Endothelial cell of umbilical vein (primary cell): Measurements from ENCODE around the gene HADHB. TPM values are rescaled to one million over a fixed set of nuclear protein-coding genes. Genes with fewer than 3 reads are reported as not detected.

Experiments used
- BruUV-seq: library from RNA; stranded (reverse); fragments of 400-500 nt; replicated peaks from 2 replicates; lab custom pipeline; 2021; lab: Mats Ljungman, UMichigan
- CTCF ChIA-PET: fragments of 300-600, 350-600 bp; sonication (Branson Sonifier 250); formaldehyde crosslinking; loops from one replicate; lab custom pipeline; 2021; ENCODE audit warnings: antibody characterized with exemption, inconsistent platforms; lab: Charles Lee
- POLR2A ChIA-PET: fragments of 300-600, 350-600 bp; sonication (Branson Sonifier 250); formaldehyde crosslinking; loops from one replicate; lab custom pipeline; 2021; ENCODE audit warnings: antibody characterized with exemption, inconsistent platforms; lab: Charles Lee
- DNase-seq: peaks from one replicate; pipeline ENCODE4 v3.0.0-alpha.2; 2011; ENCODE audit warnings: low read depth, low spot score
- FAIRE-seq: peaks from 2 replicates; lab custom pipeline; 2011; peaks lifted over from hg19 to GRCh38; lab: Jason Lieb, UNC
- H2AFZ ChIP-seq: 2 replicates; pipeline ENCODE4 v1.6.0; 2012; ENCODE audit warnings: low read depth, low read length, control low read depth, inconsistent platforms
- H3K27ac ChIP-seq: 2 replicates; pipeline ENCODE4 v1.5.1; 2011; ENCODE audit warnings: low read depth, mild to moderate bottlenecking, control low read depth, low read length, moderate library complexity; ENCODE audit not compliant: insufficient read depth
- H3K27me3 ChIP-seq, 2 experiments: 2 replicates each; pipeline versions ENCODE4 v1.6.0 to v1.6.1; 2011; ENCODE audit warnings: low read length in 2 of 2, mixed read lengths in 1 of 2; ENCODE audit not compliant: control insufficient read depth in 2 of 2, insufficient read depth in 2 of 2
- H3K36me3 ChIP-seq, 2 experiments: 2 replicates in 1 of 2; 3 replicates in 1 of 2; pipeline ENCODE4 v1.5.1; 2011; ENCODE audit warnings: low read length in 2 of 2, mild to moderate bottlenecking in 1 of 2, moderate library complexity in 1 of 2; ENCODE audit not compliant: control insufficient read depth in 2 of 2, insufficient read depth in 2 of 2; ENCODE audit errors: extremely low read depth in 1 of 2
- H3K4me1 ChIP-seq: 3 replicates; pipeline ENCODE4 v1.5.1; 2011; ENCODE audit warnings: mild to moderate bottlenecking, low read length; ENCODE audit not compliant: control insufficient read depth, insufficient read depth; ENCODE audit errors: extremely low read depth
- H3K4me2 ChIP-seq: 2 replicates; pipeline ENCODE4 v1.6.1; 2011; ENCODE audit warnings: low read length, control low read depth, mixed read lengths; ENCODE audit not compliant: insufficient read depth
- H3K4me3 ChIP-seq, 3 experiments: fragments of 200-600 bp in 1 of 3; sonication (generic), shearing (Covaris generic) in 1 of 3; replicated peaks in 1 of 3; 2 replicates each; pipeline ENCODE4 v1.5.1; 2011 to 2016; ENCODE audit warnings: control low read depth in 3 of 3, low read length in 3 of 3, mild to moderate bottlenecking in 2 of 3, inconsistent platforms in 1 of 3, low read depth in 1 of 3, moderate library complexity in 1 of 3; ENCODE audit not compliant: insufficient read depth in 1 of 3
- H3K79me2 ChIP-seq: 2 replicates; pipeline ENCODE4 v1.6.0; 2012; ENCODE audit warnings: low read length, inconsistent platforms; ENCODE audit not compliant: control insufficient read depth, insufficient read depth
- H3K9ac ChIP-seq: replicated peaks from 2 replicates; pipeline ENCODE3; 2011; ENCODE audit warnings: low read length, control low read depth; ENCODE audit not compliant: insufficient read depth; ENCODE audit errors: extremely low read depth
- H3K9me1 ChIP-seq: replicated peaks from 3 replicates; pipeline ENCODE4 v1.6.0; 2011; ENCODE audit warnings: mild to moderate bottlenecking, low read length; ENCODE audit not compliant: control insufficient read depth, insufficient read depth; ENCODE audit errors: extremely low read depth
- H3K9me3 ChIP-seq: replicated peaks from 2 replicates; pipeline ENCODE4 v1.5.1; 2012; ENCODE audit warnings: low read length, inconsistent platforms; ENCODE audit not compliant: control insufficient read depth, insufficient read depth
- H4K20me1 ChIP-seq: replicated peaks from 2 replicates; pipeline ENCODE3; 2011; ENCODE audit warnings: mild to moderate bottlenecking, low read length; ENCODE audit not compliant: control insufficient read depth, insufficient read depth; ENCODE audit errors: extremely low read depth
- CTCF ChIP-seq, 2 donors: IDR thresholded peaks; 1 replicate in 1 of 2; 2 replicates in 1 of 2; pipeline ENCODE4 v1.5.1; 2011; ENCODE audit warnings: low read length in 2 of 2, mild to moderate bottlenecking in 2 of 2, moderate library complexity in 2 of 2, control low read depth in 1 of 2, inconsistent platforms in 1 of 2, low read depth in 1 of 2; ENCODE audit not compliant: insufficient read depth in 1 of 2; ENCODE audit errors: extremely low read depth in 1 of 2
- EZH2 ChIP-seq: IDR thresholded peaks from 2 replicates; pipeline ENCODE4 v1.6.1; 2012; ENCODE audit warnings: borderline replicate concordance, low read depth, mild to moderate bottlenecking, moderate library complexity, low read length, inconsistent platforms; ENCODE audit not compliant: severe bottlenecking
- FOS ChIP-seq: IDR thresholded peaks from 2 replicates; pipeline ENCODE4 v1.6.1; 2011; ENCODE audit warnings: mild to moderate bottlenecking, low read length, moderate library complexity, borderline replicate concordance; ENCODE audit not compliant: insufficient read depth
- GATA2 ChIP-seq: IDR thresholded peaks from 2 replicates; pipeline ENCODE4 v1.7.0; 2011; ENCODE audit warnings: low read depth, mild to moderate bottlenecking, moderate library complexity, mixed read lengths, low read length; ENCODE audit not compliant: insufficient read length, insufficient read depth
- JUN ChIP-seq: IDR thresholded peaks from 2 replicates; pipeline ENCODE4 v1.6.1; 2011; ENCODE audit warnings: borderline replicate concordance, low read depth; ENCODE audit not compliant: insufficient read length, insufficient read depth
- MAX ChIP-seq: IDR thresholded peaks from 2 replicates; pipeline ENCODE4 v1.6.1; 2011; ENCODE audit not compliant: insufficient read depth, insufficient read length
- MYC ChIP-seq: IDR thresholded peaks from one replicate; pipeline ENCODE4 v1.6.1; 2011; ENCODE audit warnings: mild to moderate bottlenecking, low read depth, low read length
- POLR2A ChIP-seq: IDR thresholded peaks from 2 replicates; pipeline ENCODE4 v1.6.1; 2012; ENCODE audit warnings: low read depth, mild to moderate bottlenecking, control low read depth, low read length
- POLR2AphosphoS5 ChIP-seq: IDR thresholded peaks from 2 replicates; pipeline ENCODE4 v1.6.1; 2012; ENCODE audit warnings: low read depth, mild to moderate bottlenecking, control low read depth, low read length, moderate library complexity; ENCODE audit not compliant: insufficient read depth
- dilution Hi-C: fragments of 300-500 bp; cut with MboI; formaldehyde crosslinking; loops from one replicate; pipeline ENCODE4 v1.15.0; 2019; ENCODE audit warnings: low sequenced_read_pairs; ENCODE audit not compliant: extremely low pct_ligation_motif_present
- intact Hi-C: fragments of 100-400 bp; cut with micrococcal nuclease; formaldehyde crosslinking; loops from one replicate; pipeline ENCODE4 v1.10.0; 2022
- polyA plus RNA-seq, 4 experiments: library from polyadenylated mRNA; depleted of rRNA in 3 of 4; stranded (reverse) in 3 of 4; unstranded in 1 of 4; fragments of >200 nt; gene quantifications; 2 replicates each; pipeline versions ENCODE4 v1.2.1 to v1.2.3, GENCODE V29; 2011 to 2012; ENCODE audit warnings: missing spikeins in 1 of 4
- total RNA-seq: library from RNA; stranded (reverse); gene quantifications from 2 replicates; pipeline ENCODE4 v1.2.3, GENCODE V29; 2021

HADHB gene
- total and polyA plus RNA-seq, 2 donors (not counting 3 experiments of a cell fraction or from before 2014, with no cell fraction given), result 92.9 to 100 TPM

- DNase-seq, result no peak
- H3K9me1 ChIP-seq, result no peaks in the 10 kb centered on the region
- no peak for TF ChIP-seq EZH2
- no peak for TF ChIP-seq POLR2AphosphoS5
- no peak for TF ChIP-seq MAX
- TF ChIP-seq CTCF (IDR thresholded peaks at IDR 0.05; ENCODE audit: extremely low read depth in 1 of 2, insufficient read depth in 1 of 2, low read depth in 1 of 2, low read length in 2 of 2), result no peak
- TF ChIP-seq POLR2A, result no peak
- no peak for TF ChIP-seq GATA2
- no peak for TF ChIP-seq MYC
- TF ChIP-seq JUN, result no peak
- TF ChIP-seq FOS, result no peak
- H3K4me2 ChIP-seq, result no peak overlapping the region
- dilution Hi-C loops, result no loop called here
- CTCF ChIA-PET, result interaction anchor here (0.7 to 1.5 kb wide), 3 partner anchors 32 to 570 kb away, joined by 3 read pairs; partner anchors contain the start of genes HADHA and HADHB
- H2AFZ ChIP-seq, result no peak overlapping the region
- H3K79me2 ChIP-seq, result no peaks in the 10 kb centered on the region
- no peak overlapping the region for H3K9ac ChIP-seq
- intact Hi-C loops, result no loop called here
- H3K4me3 ChIP-seq, result no peak overlapping the region
- no TSS peak for BruUV-seq
- no peaks in the 10 kb centered on the region for H3K9me3 ChIP-seq
- no peaks in the 10 kb centered on the region for H3K27me3 ChIP-seq
- H3K4me1 ChIP-seq, result peaks cover 18% of the 10 kb centered on the region
- no peak overlapping the region for H3K27ac ChIP-seq
- H4K20me1 ChIP-seq, result no peaks in the 10 kb centered on the region
- peaks cover 4 to 16% of the 10 kb centered on the region in 2 experiments for H3K36me3 ChIP-seq
- POLR2A ChIA-PET, result no interaction called here
- no peak for FAIRE-seq
Observed at GRCh38 chr2:26276484-26277227, 31.9 kb downstream of the HADHB start.
